Aorta (tissue), 5 donors: Measurements from ENCODE around the gene KCNIP1. TPM values are rescaled to one million over a fixed set of nuclear protein-coding genes. Genes with fewer than 3 reads are reported as not detected.

ENCODE experiments used
- ATAC-seq: fragments of 200-7000 bp; cut with Tn5 transposase; one replicate; pipeline ENCODE4 v1.9.1; 2022; ENCODE audit warnings: moderate library complexity; ENCODE audit not compliant: low FRiP score
- DNase-seq, 2 donors: peaks; one replicate each; pipeline ENCODE4 v3.0.0-alpha.2; 2020
- H3K27ac ChIP-seq, 2 donors: one replicate each; pipeline ENCODE4 v1.5.1; 2013; ENCODE audit warnings: low read length in 2 of 2, mild to moderate bottlenecking in 2 of 2, moderate library complexity in 2 of 2, control low read depth in 1 of 2, inconsistent platforms in 1 of 2, low read depth in 1 of 2
- H3K27me3 ChIP-seq, 2 donors: one replicate each; pipeline ENCODE4 v1.6.1; 2013; ENCODE audit warnings: control low read depth in 1 of 2, low read length in 1 of 2, mild to moderate bottlenecking in 1 of 2, moderate library complexity in 1 of 2; ENCODE audit not compliant: insufficient read depth in 2 of 2, control insufficient read depth in 1 of 2
- H3K36me3 ChIP-seq, 2 donors: one replicate each; pipeline ENCODE4 v1.6.1; 2013; ENCODE audit warnings: control low read depth in 1 of 2, low read length in 1 of 2, mild to moderate bottlenecking in 1 of 2; ENCODE audit not compliant: insufficient read depth in 2 of 2, control insufficient read depth in 1 of 2
- H3K4me1 ChIP-seq, 2 donors: one replicate each; pipeline ENCODE4 v1.6.1; 2013; ENCODE audit warnings: low read length in 2 of 2, control low read depth in 1 of 2, mild to moderate bottlenecking in 1 of 2, moderate library complexity in 1 of 2; ENCODE audit not compliant: insufficient read depth in 2 of 2, control insufficient read depth in 1 of 2
- H3K4me3 ChIP-seq, 2 donors: one replicate each; pipeline ENCODE4 v1.5.1; 2013; ENCODE audit warnings: low read length in 2 of 2, control low read depth in 1 of 2, mild to moderate bottlenecking in 1 of 2
- H3K9me3 ChIP-seq: one replicate; pipeline ENCODE4 v1.6.1; 2013; ENCODE audit warnings: mild to moderate bottlenecking, low read length; ENCODE audit not compliant: control insufficient read depth
- WGBS, 2 donors: extraction: QIAGEN DNeasy Blood & Tissue Kit; methylation state at CpG; one replicate each; pipeline ENCODE4 v1.1.7; 2013; 5-methylcytosine and 5-hydroxymethylcytosine counted together
- intact Hi-C, 2 donors: fragments of 100-400 bp; cut with DNase I; formaldehyde crosslinking; loops; one replicate each; pipeline versions ENCODE4 v1.14.2 to v1.15.0; 2022
- polyA plus RNA-seq, 2 donors: library from polyadenylated mRNA; stranded (reverse); fragments of 200-250 nt; gene quantifications; one replicate each; pipeline ENCODE4 v1.2.3, GENCODE V29; 2013
- total RNA-seq, 2 donors: library from RNA; stranded (reverse); fragmentation: NEBNext Ultra II Directional; extraction: Animal tissue kit (Norgen Biotek cat#: 25700); gene quantifications; one replicate each; pipeline ENCODE4 v1.2.1, GENCODE V29; 2021
- donor health status: healthy with polysubstance abuse.
- donor health status: Bipolar disorder and iron deficiency.
- donor health status: DM: no; HTN: no; CAD: no.
- donor health status: DM: no; HTN: no; CAD: no.
- donor health status: DM: yes; HTN: yes; CAD: no.

KCNIP1 gene
- total and polyA plus RNA-seq, 4 donors = 0.42 TPM; not detected in 3

DNA sequence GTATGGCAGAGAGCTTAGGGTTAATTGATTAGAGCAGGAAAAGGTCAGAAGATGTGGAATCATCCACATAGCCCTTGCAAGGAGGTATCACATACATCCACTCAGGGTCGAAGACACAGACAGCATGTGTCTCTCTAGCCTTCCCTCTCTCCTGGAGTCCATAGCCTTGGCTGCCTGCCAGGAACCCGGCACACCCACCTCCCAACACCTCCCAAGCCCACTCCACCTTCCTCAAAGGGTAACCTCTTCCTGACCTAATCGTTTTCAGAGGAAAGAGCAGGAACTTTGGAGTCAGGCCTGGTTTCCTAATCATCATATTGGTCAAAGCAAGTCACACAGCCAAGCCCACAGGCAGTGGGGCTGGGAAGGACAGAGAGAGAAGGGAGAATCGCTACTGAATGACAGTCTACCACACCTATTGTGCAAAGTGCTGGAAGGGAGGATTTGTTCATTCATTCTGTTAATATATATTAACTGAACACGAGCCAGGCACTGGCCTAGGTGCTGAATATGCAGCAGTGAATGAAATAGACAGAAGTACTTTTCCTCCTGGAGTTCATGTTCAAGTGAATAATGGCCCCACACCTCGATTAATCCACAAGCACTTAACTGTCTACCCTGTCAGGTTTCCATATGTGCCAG lies 107.8 kb downstream of the KCNIP1 start:
- no peak for ATAC-seq
- H3K27ac ChIP-seq = no peak overlapping the region

DNA sequence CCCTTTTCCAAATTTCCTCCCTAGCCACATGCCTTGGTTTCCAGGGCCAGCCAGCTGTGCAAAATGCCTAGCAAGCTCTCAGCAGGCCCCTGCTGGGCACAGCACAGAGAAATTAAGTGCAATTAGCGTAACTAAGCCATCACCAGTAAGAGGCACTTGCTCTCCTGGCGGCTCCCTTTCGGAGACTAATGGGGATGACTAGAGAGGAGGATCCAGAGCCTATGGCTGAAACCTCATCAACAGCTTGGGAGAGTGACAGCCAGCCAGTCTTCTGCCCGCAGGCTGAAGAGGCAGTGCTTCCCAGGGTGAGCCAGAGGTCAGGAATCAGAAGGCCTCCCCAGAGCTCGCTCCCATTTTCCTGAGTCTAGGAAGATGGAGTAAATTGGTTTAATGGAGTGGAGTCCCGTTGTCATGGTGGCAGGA lies 108.4 kb downstream of the KCNIP1 start:
- Histone ChIP-seq H3K36me3 (no peaks in the 10 kb centered on the region), H3K4me1 (no peaks in the 10 kb centered on the region), H3K4me3 (no peak overlapping the region), H3K27ac (no peak overlapping the region), H3K9me3 (no peaks in the 10 kb centered on the region), H3K27me3 (peaks cover 0 to 3% of the 10 kb centered on the region in 2 donors)
- intact Hi-C loops = no loop called here
- DNase-seq (no peak), ATAC-seq (no peak)
- WGBS, 2 donors = 54 to 57% methylated on average over 6 of the region's 6 CpGs

More for the DNA sequence above, 107.8 kb downstream of the KCNIP1 start:
- Histone ChIP-seq H3K36me3 (no peaks in the 10 kb centered on the region), H3K9me3 (no peaks in the 10 kb centered on the region), H3K4me3 (no peak overlapping the region), H3K27me3 (peaks cover 0 to 3% of the 10 kb centered on the region in 2 donors), H3K4me1 (no peaks in the 10 kb centered on the region)
- intact Hi-C loops = no loop called here
- 33 to 35% methylated on average over 6 of the region's 6 CpGs for WGBS, 2 donors
- no peak for DNase-seq

GRCh38 chr5:170614065-170614490 lies 110.3 kb downstream of the KCNIP1 start:
- ATAC-seq (no peak), DNase-seq (no peak)
- H3K4me1 ChIP-seq = no peaks in the 10 kb centered on the region
- no peaks in the 10 kb centered on the region for H3K36me3 ChIP-seq
- H3K27ac ChIP-seq = no peak overlapping the region
- intact Hi-C loops = no loop called here
- H3K4me3 ChIP-seq = no peak overlapping the region
- no peaks in the 10 kb centered on the region for H3K9me3 ChIP-seq
- H3K27me3 ChIP-seq = peaks cover 0 to 3% of the 10 kb centered on the region in 2 donors
- 29% methylated on average over 5 of the region's 5 CpGs for WGBS, 2 donors

- H3K36me3 ChIP-seq = no peaks in the 10 kb centered on the region
- ATAC-seq (no peak), DNase-seq (no peak)
- intact Hi-C loops = no loop called here
- no peaks in the 10 kb centered on the region for H3K9me3 ChIP-seq
- H3K27ac ChIP-seq = no peak overlapping the region
- no peaks in the 10 kb centered on the region for H3K4me1 ChIP-seq
- peaks cover 0 to 3% of the 10 kb centered on the region in 2 donors for H3K27me3 ChIP-seq
- H3K4me3 ChIP-seq = no peak overlapping the region
- WGBS, 2 donors = 77 to 82% methylated on average over 7 of the region's 7 CpGs
Observed at GRCh38 chr5:170614720-170615119, 110.9 kb downstream of the KCNIP1 start.

DNA sequence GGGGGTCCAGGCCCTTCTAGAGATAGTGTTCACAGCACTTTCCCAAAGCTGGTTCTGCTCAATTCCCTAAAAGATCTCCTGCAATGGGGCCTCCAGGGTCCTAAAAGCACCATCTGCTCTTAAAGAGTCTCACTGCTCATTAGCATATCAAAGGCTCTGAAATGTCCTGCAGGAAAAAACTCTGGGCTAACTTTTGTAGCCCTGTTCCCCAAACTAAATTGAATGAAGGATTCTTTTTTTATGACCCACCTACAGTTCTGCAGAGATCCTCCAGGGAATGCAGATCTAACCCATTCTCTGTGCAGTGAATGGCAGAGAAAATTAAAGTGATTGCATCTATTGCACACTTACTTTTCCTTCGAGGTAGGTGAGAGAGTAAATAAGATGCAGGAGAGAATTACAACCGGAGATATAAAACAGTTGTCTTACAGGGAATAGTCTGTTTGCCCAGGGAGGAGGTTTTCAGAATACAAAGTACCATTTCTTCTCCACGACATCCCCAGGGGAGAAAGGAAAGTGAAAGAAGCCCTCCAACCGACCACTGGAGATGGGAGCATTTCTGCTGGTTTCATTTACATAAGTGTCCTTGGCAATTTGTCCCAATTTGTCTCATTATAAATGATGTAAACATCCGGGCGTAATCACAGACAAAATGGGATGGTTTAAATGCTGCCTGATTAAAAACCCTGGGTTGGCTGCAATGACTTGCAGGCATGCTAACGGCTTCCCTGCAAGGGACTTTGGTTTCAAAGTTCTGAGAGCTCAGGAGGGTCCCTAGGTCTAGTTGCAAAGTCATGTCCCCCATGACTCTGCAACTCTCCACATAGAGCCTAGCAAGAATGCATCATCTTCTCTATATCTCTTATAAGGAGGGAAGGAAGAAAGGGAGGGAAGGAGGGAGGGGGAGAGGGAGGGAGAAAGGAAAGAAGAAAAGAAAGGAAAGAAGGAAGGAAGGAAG lies 114.0 kb downstream of the KCNIP1 start:
- intact Hi-C loops = no loop called here
- ATAC-seq (no peak), DNase-seq (no peak)
- H3K4me3 ChIP-seq = no peak overlapping the region
- H3K9me3 ChIP-seq = no peaks in the 10 kb centered on the region
- no peaks in the 10 kb centered on the region for H3K4me1 ChIP-seq
- peaks cover 0 to 3% of the 10 kb centered on the region in 2 donors for H3K27me3 ChIP-seq
- no peak overlapping the region for H3K27ac ChIP-seq
- WGBS, 2 donors = 35 to 46% methylated on average over 7 of the region's 7 CpGs
- H3K36me3 ChIP-seq = no peaks in the 10 kb centered on the region

DNA sequence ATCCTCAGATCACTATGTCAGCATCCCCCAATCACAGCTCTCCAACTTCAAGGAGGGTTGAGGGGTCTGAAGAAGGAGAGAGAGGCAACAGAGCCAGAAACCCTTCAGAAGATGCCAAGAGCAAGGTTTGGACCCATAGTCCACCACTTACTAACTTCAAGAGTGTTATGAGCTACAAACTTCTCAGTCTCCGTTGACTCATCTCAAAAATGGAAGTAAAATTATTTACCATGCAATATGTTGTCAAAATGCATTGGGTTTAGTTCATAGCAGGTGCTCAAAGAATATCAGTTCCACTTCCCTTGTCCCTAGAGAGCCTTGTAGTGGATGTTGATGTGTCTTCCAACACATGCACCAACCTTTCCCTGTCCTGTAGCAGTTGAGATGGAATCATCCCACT lies 116.0 kb downstream of the KCNIP1 start:
- H3K4me1 ChIP-seq = no peaks in the 10 kb centered on the region
- no peaks in the 10 kb centered on the region for H3K36me3 ChIP-seq
- DNase-seq (no peak), ATAC-seq (no peak)
- no peaks in the 10 kb centered on the region for H3K9me3 ChIP-seq
- 89 to 90% methylated on average over 1 of the region's 1 CpG for WGBS, 2 donors
- intact Hi-C loops = no loop called here
- no peak overlapping the region for H3K4me3 ChIP-seq
- no peaks in the 10 kb centered on the region for H3K27me3 ChIP-seq
- H3K27ac ChIP-seq = no peak overlapping the region

DNA sequence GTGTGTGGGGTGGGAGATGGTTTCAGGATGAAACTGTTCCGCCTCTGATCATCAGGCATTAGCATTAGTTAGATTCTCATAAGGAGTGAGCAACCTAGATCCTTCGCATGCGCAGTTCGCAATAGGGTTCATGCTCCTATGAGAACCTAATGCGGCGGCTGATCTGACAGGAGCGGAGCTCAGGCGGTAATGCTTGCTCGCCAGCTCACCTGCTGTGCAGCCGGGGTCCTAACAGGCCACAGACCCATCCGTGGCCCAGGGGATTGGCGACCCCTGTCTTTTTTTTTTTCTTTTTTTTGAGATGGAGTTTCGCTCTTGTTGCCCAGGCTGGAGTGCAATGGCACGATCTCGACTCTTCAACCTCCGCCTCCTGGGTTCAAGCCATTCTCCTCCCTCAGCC lies 119.1 kb downstream of the KCNIP1 start:
- intact Hi-C loops = no loop called here
- Histone ChIP-seq H3K27ac (no peak overlapping the region), H3K27me3 (no peaks in the 10 kb centered on the region), H3K4me1 (no peaks in the 10 kb centered on the region), H3K36me3 (no peaks in the 10 kb centered on the region), H3K4me3 (no peak overlapping the region), H3K9me3 (no peaks in the 10 kb centered on the region)
- 89 to 95% methylated on average over 16 of the region's 16 CpGs for WGBS, 2 donors
- no peak for ATAC-seq
- DNase-seq = no peak

DNA sequence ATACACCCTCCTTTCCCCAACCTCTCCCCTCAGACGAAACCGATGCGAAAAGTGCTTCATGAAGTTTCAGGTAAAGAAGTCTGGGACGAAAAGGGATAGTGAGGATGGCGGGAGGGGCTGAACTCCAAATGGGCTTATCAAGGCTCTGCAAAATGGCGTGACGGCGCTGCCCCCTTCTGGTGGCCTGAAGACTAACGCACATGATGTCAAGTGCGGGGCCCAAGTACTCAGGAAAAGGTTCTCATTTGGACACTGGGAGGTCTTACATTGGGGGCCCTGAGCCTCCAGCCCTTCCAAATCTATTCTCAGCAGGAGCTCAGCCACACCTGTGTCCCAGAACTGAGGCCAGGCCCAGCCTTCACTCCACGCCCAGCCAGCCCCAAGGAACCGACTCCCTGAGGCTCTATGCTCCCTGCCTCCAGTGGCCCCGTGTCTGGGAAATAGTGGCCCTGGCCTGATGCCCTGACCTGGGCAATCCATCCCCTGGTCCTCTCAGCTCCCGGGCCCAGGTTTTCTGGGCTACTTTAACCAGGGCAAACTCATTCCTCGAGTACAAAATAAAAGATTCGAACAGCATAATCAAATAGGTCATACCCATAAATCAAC lies 119.9 kb downstream of the KCNIP1 start:
- ATAC-seq (no peak), DNase-seq (no peak)
- Histone ChIP-seq H3K4me1 (no peaks in the 10 kb centered on the region), H3K36me3 (no peaks in the 10 kb centered on the region), H3K27ac (no peak overlapping the region), H3K4me3 (no peak overlapping the region), H3K9me3 (no peaks in the 10 kb centered on the region), H3K27me3 (no peaks in the 10 kb centered on the region)
- intact Hi-C loops = no loop called here
- 46 to 49% methylated on average over 16 of the region's 16 CpGs for WGBS, 2 donors
